Osteoblast (primary cell): Measurements from ENCODE around the gene BAZ1B. TPM values are rescaled to one million over a fixed set of nuclear protein-coding genes. Genes with fewer than 3 reads are reported as not detected.
A peak's percentile ranks its signal among the peaks of the same experiment; 100 is the strongest.

Experiments
- DNase-seq: peaks from one replicate; pipeline ENCODE4 v3.0.0; 2011; ENCODE audit warnings: low spot score, mixed read lengths; ENCODE audit not compliant: insufficient read length; ENCODE audit errors: missing footprints
- H2AFZ ChIP-seq: 2 replicates; pipeline ENCODE4 v1.6.0; 2011; ENCODE audit warnings: mild to moderate bottlenecking, low read length
- H3K27ac ChIP-seq: 2 replicates; pipeline ENCODE4 v1.5.1; 2011; ENCODE audit warnings: mild to moderate bottlenecking, low read depth, low read length, moderate library complexity
- H3K27me3 ChIP-seq: 2 replicates; pipeline ENCODE4 v1.6.0; 2012; ENCODE audit warnings: mild to moderate bottlenecking, control low read depth, inconsistent platforms, low read length, moderate library complexity; ENCODE audit not compliant: insufficient read depth
- H3K36me3 ChIP-seq: 2 replicates; pipeline ENCODE4 v1.5.1; 2011; ENCODE audit warnings: mild to moderate bottlenecking, low read length, control low read depth, moderate library complexity; ENCODE audit not compliant: insufficient read depth
- H3K4me1 ChIP-seq: 2 replicates; pipeline ENCODE4 v1.5.1; 2011; ENCODE audit warnings: mild to moderate bottlenecking, low read length, control low read depth, moderate library complexity; ENCODE audit not compliant: insufficient read depth
- H3K4me2 ChIP-seq: 2 replicates; pipeline ENCODE4 v1.6.0; 2011; ENCODE audit warnings: mild to moderate bottlenecking, low read length; ENCODE audit not compliant: insufficient read depth
- H3K4me3 ChIP-seq: fragments of 200-600 bp; sonication (generic); 3 replicates; pipeline ENCODE4 v1.5.1; 2012; ENCODE audit warnings: mild to moderate bottlenecking, low read length, inconsistent platforms; ENCODE audit not compliant: insufficient read depth
- H3K79me2 ChIP-seq: 2 replicates; pipeline ENCODE4 v1.6.0; 2012; ENCODE audit warnings: mild to moderate bottlenecking, low read length, control low read depth, inconsistent platforms; ENCODE audit not compliant: insufficient read depth
- H3K9me3 ChIP-seq: 2 replicates; pipeline ENCODE4 v1.5.1; 2011; ENCODE audit warnings: low read depth, low read length, control low read depth
- H4K20me1 ChIP-seq: 2 replicates; pipeline ENCODE4 v1.6.0; 2012; ENCODE audit warnings: mild to moderate bottlenecking, low read length, control low read depth; ENCODE audit not compliant: insufficient read depth
- CTCF ChIP-seq: IDR thresholded peaks from 2 replicates; pipeline ENCODE4 v1.5.1; 2011; ENCODE audit warnings: mild to moderate bottlenecking, low read depth, low read length, moderate library complexity; ENCODE audit errors: extremely low read depth
- total RNA-seq: library from RNA; depleted of rRNA; stranded (reverse); fragments of >200 nt; gene quantifications from 2 replicates; pipeline ENCODE4 v1.2.3, GENCODE V29; 2012

BAZ1B gene
- total RNA-seq, 1 donor = 61.2 TPM

DNA sequence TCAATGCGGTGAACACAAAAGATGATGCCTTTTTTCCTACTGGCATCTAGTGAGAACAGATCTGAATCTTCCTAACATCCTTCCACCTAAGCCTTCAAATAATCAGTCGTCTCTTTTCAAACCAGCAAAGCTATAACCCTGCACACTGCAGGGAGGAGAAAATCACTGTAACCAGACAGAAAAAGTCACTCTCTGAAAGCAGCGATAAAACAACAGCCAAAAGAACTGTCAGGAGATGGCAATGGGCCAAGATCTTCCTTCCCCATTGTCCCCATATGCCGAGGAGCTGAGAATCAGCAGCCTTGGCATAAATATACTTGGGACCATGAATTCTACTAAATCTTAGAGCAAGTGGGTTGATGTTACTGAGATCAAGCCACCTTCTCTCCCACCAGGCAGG is 75.4 kb downstream of the BAZ1B start:
- no peak overlapping the region for H3K4me3 ChIP-seq
- peak; percentile 62 for DNase-seq
- no peak for TF ChIP-seq CTCF
- H3K27me3 ChIP-seq = no peaks in the 10 kb centered on the region
- no peaks in the 10 kb centered on the region for H3K9me3 ChIP-seq
- H3K27ac ChIP-seq = no peak overlapping the region
- peaks cover 22% of the 10 kb centered on the region for H4K20me1 ChIP-seq
- peaks cover 97% of the 10 kb centered on the region for H3K36me3 ChIP-seq
- no peak overlapping the region for H3K4me2 ChIP-seq
- H3K79me2 ChIP-seq = peaks cover 35% of the 10 kb centered on the region
- no peaks in the 10 kb centered on the region for H3K4me1 ChIP-seq
- H2AFZ ChIP-seq = no peak overlapping the region

DNA sequence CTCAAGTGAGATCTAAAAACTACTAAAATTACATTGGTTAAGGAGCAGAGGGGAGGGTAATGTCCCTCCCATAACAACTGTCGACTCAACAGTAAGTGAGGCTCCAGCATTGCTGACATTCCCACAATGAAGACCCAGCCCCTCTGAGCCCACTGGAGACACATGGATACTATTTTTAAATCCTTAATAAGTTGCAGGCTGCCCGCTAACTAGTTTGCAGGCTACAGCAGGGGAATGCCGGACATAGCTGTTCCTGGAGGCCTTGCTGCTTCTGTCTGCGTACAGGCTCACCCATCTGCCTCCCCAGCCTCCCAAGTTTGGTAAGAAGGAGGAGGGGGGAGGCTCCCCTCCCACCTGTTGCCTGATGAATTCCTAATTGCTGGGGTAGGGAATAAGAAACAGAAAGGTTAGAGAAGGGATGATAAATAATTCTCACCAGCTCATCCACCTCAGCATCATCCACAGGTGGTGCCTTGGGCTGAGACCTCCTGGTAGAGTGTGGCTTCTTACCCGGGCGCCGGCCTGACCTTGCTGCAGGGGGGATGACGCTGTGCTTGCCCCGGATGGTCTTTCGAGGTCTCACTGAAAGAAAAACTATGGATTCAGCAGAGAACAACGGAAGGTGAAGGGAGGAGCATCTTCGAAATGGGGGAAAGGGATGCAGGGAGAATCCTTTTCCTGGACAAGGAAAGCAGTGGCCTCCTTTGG is 78.4 kb downstream of the BAZ1B start:
- H3K36me3 ChIP-seq = peaks cover 96% of the 10 kb centered on the region
- no peak overlapping the region for H3K4me2 ChIP-seq
- H3K4me3 ChIP-seq = no peak overlapping the region
- no peak overlapping the region for H3K27ac ChIP-seq
- peak; percentile 65 for DNase-seq
- H3K4me1 ChIP-seq = no peaks in the 10 kb centered on the region
- no peak overlapping the region for H2AFZ ChIP-seq
- H3K9me3 ChIP-seq = no peaks in the 10 kb centered on the region
- H3K27me3 ChIP-seq = no peaks in the 10 kb centered on the region
- peaks cover 20% of the 10 kb centered on the region for H3K79me2 ChIP-seq
- TF ChIP-seq CTCF = no peak
- peaks cover 23% of the 10 kb centered on the region for H4K20me1 ChIP-seq

DNA sequence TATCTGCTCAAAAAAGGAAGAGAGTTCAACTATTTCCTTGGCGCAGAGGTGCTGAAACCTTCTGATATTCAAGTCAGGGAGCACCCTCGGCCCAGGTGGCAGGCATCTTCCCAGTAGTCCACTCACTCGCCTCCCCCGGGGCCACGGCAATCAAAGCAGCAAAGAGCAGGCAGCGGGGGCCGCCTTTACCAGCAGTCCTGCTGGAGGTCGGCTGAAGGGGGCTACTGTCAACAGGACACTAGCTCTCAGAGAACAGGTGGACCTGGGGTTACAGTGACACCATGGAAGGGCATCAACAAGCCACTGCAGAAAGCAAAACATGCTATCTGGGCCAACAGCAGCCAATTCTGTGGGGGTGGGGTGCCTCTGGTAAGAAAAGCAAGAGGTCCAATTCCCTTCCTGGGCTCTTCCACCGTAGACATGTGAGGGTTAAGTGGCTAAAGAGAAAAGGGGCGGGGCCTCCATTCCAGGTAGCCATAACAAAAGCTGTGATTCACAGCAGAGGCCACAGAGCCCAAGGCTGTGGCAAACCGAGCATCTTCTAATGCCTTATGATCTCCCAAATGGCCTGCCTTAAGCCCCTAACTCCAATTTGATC is 79.1 kb downstream of the BAZ1B start:
- no peaks in the 10 kb centered on the region for H3K9me3 ChIP-seq
- H3K27ac ChIP-seq = no peak overlapping the region
- peak; percentile 61 for DNase-seq
- peaks cover 89% of the 10 kb centered on the region for H3K36me3 ChIP-seq
- no peaks in the 10 kb centered on the region for H3K4me1 ChIP-seq
- no peak overlapping the region for H3K4me2 ChIP-seq
- no peak overlapping the region for H2AFZ ChIP-seq
- peaks cover 26% of the 10 kb centered on the region for H4K20me1 ChIP-seq
- H3K27me3 ChIP-seq = no peaks in the 10 kb centered on the region
- H3K79me2 ChIP-seq = peaks cover 19% of the 10 kb centered on the region
- no peak for TF ChIP-seq CTCF
- H3K4me3 ChIP-seq = no peak overlapping the region

- Histone ChIP-seq H3K4me2 (no peak overlapping the region), H3K27me3 (no peaks in the 10 kb centered on the region), H3K79me2 (peaks cover 14% of the 10 kb centered on the region), H3K36me3 (peaks cover 83% of the 10 kb centered on the region), H3K4me3 (no peak overlapping the region), H3K27ac (no peak overlapping the region), H4K20me1 (peaks cover 26% of the 10 kb centered on the region), H3K9me3 (no peaks in the 10 kb centered on the region), H2AFZ (no peak overlapping the region), H3K4me1 (no peaks in the 10 kb centered on the region)
- no peak for DNase-seq
- no peak for TF ChIP-seq CTCF
These were observed 79.7 kb downstream of the BAZ1B start for GRCh38 chr7:73442222-73442902.
